Heart right ventricle (tissue), 16 donors: ENCODE results near the gene AP1AR. TPM values are rescaled to one million over a fixed set of nuclear protein-coding genes. Genes with fewer than 3 reads are reported as not detected.

Source experiments
- ATAC-seq, 8 donors: fragments of 200-7000 bp; cut with Tn5 transposase; one replicate each; pipeline ENCODE4 v1.9.1; 2020; ENCODE audit warnings: mild to moderate bottlenecking in 8 of 8, moderate library complexity in 8 of 8, moderate number of reproducible peaks in 1 of 8
- DNase-seq, 2 donors: peaks; one replicate each; pipeline ENCODE4 v3.0.0-alpha.2; 2020
- H3K27ac ChIP-seq, 10 donors: fragments of 200-600 bp; sonication (generic) in 2 of 10; one replicate each; pipeline versions ENCODE4 v1.5.0 to v1.8.0; 2020 to 2022; ENCODE audit warnings: mild to moderate bottlenecking in 3 of 10
- H3K27me3 ChIP-seq, 7 donors: fragments of 200-600 bp; one replicate each; pipeline ENCODE4 v1.8.0; 2021 to 2022; ENCODE audit warnings: mild to moderate bottlenecking in 2 of 7
- H3K36me3 ChIP-seq, 9 donors: fragments of 200-600 bp; sonication (generic) in 1 of 9; one replicate each; pipeline versions ENCODE4 v1.5.0 to v1.8.0; 2020 to 2022; ENCODE audit warnings: mild to moderate bottlenecking in 2 of 9
- H3K4me1 ChIP-seq, 9 donors: fragments of 200-600 bp; sonication (generic) in 1 of 9; one replicate each; pipeline versions ENCODE4 v1.5.0 to v1.8.0; 2020 to 2022; ENCODE audit warnings: mild to moderate bottlenecking in 4 of 9
- H3K4me3 ChIP-seq, 10 donors: fragments of 200-600 bp; sonication (generic) in 2 of 10; one replicate each; pipeline versions ENCODE4 v1.5.0 to v1.8.0; 2020 to 2022; ENCODE audit warnings: mild to moderate bottlenecking in 7 of 10, moderate library complexity in 2 of 10
- H3K9me3 ChIP-seq, 11 donors: fragments of 200-600 bp in 10 of 11; sonication (generic) in 2 of 11; one replicate each; pipeline versions ENCODE4 v1.5.0 to v1.8.0; 2013 to 2022; ENCODE audit warnings: mild to moderate bottlenecking in 2 of 11, control low read depth in 1 of 11, moderate library complexity in 1 of 11
- WGBS, 2 donors: extraction: QIAGEN DNeasy Blood & Tissue Kit; methylation state at CpG; one replicate each; pipeline ENCODE4 v1.1.7; 2013; ENCODE audit warnings: inconsistent platforms in 1 of 2; 5-methylcytosine and 5-hydroxymethylcytosine counted together
- intact Hi-C, 10 donors: fragments of 100-400 bp; cut with DNase I; formaldehyde crosslinking; loops; one replicate each; pipeline versions ENCODE4 v1.11.1 to v1.14.2; 2022
- long read RNA-seq, 3 donors: library from polyadenylated mRNA; unstranded; transcript quantifications; one replicate each; pipeline ENCODE4 v2.0.0, GENCODE V29; 2020 to 2021
- polyA plus RNA-seq, 2 donors: library from polyadenylated mRNA; stranded (reverse); fragments of 200-250 nt; gene quantifications; one replicate each; pipeline ENCODE4 v1.2.3, GENCODE V29; 2013
- total RNA-seq, 10 donors: library from RNA; stranded (reverse); fragmentation: NEBNext Ultra II Directional in 3 of 10; extraction: Animal tissue kit (Norgen Biotek cat#: 25700) in 3 of 10; gene quantifications; one replicate each; pipeline versions ENCODE4 v1.2.1 to v1.2.4, GENCODE V29; 2021 to 2023
- TF ChIP-seq, protein P1 (sequence below), 9 donors: fragments of 200-600 bp; sonication (generic) in 2 of 9; IDR thresholded peaks; one replicate each; pipeline versions ENCODE4 v1.5.0 to v1.8.0; 2021 to 2022; ENCODE audit warnings: antibody characterized with exemption in 9 of 9, mild to moderate bottlenecking in 5 of 9, moderate library complexity in 1 of 9
- donor health status: Arrhythmogenic right ventricular cardiomyopathy.
- donor health status: ischemic (EF 13 %, LVEDD 7.1; RV severe dilation, severe dysfunction).
- donor health status: healthy with polysubstance abuse.
- donor health status: DM: no; HTN: yes; CAD: no.
- donor health status: DM: no; HTN: no; CAD: no.
- donor health status: ischemic (EF 25% LVEDD 6.9; RV normal size, moderate dysfunction).
- donor health status: ischemic (EF 25% LVEDD 5.7; RV mildly dilated, moderate dysfunction).
- donor health status: healthy.
- donor health status: DM: yes; HTN: yes; CAD: no.
- donor health status: Ischemic cardiomyopathy.
- donor health status: ischemic (EF 35%, LVEDD 5.7; RV mildly dilated, moderate dysfunction).
- donor health status: nonischemic (EF 11% LVEDD 7.7; RV severe dilation, severe dysfunction).
- donor health status: DM: yes; HTN: yes; CAD: no.
- donor health status: PGD.
- donor health status: ischemic (EF 29% LVEDD 5.4; RV normal size, mild dysfunction).
- donor health status: nonischemic (EF 23%, LVEDD 6.1; RV moderate dilation, normal function).

Gene AP1AR, protein sequence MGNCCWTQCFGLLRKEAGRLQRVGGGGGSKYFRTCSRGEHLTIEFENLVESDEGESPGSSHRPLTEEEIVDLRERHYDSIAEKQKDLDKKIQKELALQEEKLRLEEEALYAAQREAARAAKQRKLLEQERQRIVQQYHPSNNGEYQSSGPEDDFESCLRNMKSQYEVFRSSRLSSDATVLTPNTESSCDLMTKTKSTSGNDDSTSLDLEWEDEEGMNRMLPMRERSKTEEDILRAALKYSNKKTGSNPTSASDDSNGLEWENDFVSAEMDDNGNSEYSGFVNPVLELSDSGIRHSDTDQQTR
- total RNA-seq, result 10 to 100 TPM in 7 of 10 donors, 1 to 10 TPM in 3; 7.6 to 13.4 (median 11.4) TPM
- 1 to 10 TPM; 5.5 to 6.9 TPM for polyA plus RNA-seq
- long read RNA-seq, donor 1, transcript AP1AR-201 (10 exons, 2,902 nt), result major isoform, 28 of 35 reads
- long read RNA-seq, donor 1, partial matches to known transcripts, result 2 of 35 reads
- long read RNA-seq, donor 1, other reads (novel, unspliced or antisense), result 2 of 35 reads
- long read RNA-seq, donor 2, transcript AP1AR-202 (9 exons, 2,337 nt), result minor isoform, 5 of 36 reads
- long read RNA-seq, donor 2, transcript AP1AR-201 (10 exons, 2,902 nt), result major isoform, 27 of 36 reads
- long read RNA-seq, donor 2, partial matches to known transcripts, result 0 of 36 reads
- long read RNA-seq, donor 2, other reads (novel, unspliced or antisense), result 4 of 36 reads
- long read RNA-seq, donor 3, transcript AP1AR-201 (10 exons, 2,902 nt), result major isoform, 29 of 40 reads
- long read RNA-seq, donor 3, partial matches to known transcripts, result 1 of 40 reads
- long read RNA-seq, donor 3, other reads (novel, unspliced or antisense), result 8 of 40 reads

DNA sequence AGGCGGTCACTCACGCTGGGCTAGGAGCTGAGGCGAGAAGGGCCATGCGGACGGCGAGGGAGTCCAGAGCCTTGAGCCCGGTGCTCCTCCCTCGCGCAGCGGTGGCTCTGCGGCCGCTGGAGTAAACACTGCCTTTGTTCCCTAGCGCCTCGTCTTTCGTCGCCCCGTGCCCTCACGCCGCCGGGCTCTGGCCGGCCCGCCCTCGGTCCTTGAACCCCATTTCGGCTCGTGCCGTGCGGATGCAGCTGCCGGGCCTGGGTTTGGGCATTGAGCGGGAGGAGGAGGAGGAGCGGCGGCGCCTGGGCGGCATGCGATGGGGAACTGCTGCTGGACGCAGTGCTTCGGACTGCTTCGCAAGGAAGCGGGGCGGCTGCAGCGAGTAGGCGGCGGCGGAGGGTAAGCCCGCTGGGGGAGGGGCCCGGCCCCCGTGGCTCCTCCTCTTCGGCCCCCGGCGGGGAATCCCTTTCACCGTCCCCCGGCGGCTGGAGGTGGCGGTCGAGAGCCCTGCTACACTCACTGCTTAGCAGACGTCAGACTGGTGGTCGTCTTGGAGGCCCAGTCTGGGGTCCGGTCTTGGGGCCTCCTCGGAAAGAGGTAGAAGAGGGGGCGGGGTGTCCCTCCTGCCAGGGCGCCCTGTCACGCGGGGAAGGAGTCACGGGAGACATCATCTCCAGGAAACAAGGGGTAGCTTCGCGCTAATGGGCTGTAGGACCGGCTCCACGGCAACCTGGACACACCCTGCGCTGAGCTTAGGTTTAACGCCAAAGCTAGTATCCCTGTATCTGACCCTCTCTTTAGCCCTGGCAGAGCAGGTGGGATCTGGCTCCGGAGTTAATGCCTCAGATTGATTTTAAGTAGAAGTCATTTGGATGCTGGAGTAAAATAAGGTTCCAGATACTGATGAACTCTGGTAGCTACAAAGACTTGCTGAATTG lies at the start of gene AP1AR:
TSS of gene AP1AR (plus strand) at position 9 of the 935 bp plus-strand sequence. CDS start at position 314, 305 bp downstream.
- TF ChIP-seq, protein P1, sequence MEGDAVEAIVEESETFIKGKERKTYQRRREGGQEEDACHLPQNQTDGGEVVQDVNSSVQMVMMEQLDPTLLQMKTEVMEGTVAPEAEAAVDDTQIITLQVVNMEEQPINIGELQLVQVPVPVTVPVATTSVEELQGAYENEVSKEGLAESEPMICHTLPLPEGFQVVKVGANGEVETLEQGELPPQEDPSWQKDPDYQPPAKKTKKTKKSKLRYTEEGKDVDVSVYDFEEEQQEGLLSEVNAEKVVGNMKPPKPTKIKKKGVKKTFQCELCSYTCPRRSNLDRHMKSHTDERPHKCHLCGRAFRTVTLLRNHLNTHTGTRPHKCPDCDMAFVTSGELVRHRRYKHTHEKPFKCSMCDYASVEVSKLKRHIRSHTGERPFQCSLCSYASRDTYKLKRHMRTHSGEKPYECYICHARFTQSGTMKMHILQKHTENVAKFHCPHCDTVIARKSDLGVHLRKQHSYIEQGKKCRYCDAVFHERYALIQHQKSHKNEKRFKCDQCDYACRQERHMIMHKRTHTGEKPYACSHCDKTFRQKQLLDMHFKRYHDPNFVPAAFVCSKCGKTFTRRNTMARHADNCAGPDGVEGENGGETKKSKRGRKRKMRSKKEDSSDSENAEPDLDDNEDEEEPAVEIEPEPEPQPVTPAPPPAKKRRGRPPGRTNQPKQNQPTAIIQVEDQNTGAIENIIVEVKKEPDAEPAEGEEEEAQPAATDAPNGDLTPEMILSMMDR (IDR thresholded peaks at IDR 0.05), result peak in 7 of 9 donors; percentile 20 to 58 (median 33)
- WGBS, 2 donors, result 0% methylated on average over 68 to 69 of the region's 70 CpGs
- peak; percentile 83 to 84 for DNase-seq
- H3K27me3 ChIP-seq, result no peaks in the 10 kb centered on the region
- H3K27ac ChIP-seq, result peak within 1 kb of the TSS; percentile 79 to 97 (median 94)
- peak within 1 kb of the TSS; percentile 80 to 97 (median 92) for H3K4me3 ChIP-seq
- no peaks in the 10 kb centered on the region for H3K36me3 ChIP-seq
- no peaks in the 10 kb centered on the region for H3K9me3 ChIP-seq
- peaks cover 0 to 37% (median 20%) of the 10 kb centered on the region in 9 donors for H3K4me1 ChIP-seq
- peak; percentile 82 to 92 (median 83) for ATAC-seq
- intact Hi-C loops, result loop anchor here in 7 of 10 donors (2.0 to 5.0 kb wide), 5 partner anchors 85 to 135 kb away; partner anchors contain the start of gene FAM241A (in 5 of the 7)

DNA sequence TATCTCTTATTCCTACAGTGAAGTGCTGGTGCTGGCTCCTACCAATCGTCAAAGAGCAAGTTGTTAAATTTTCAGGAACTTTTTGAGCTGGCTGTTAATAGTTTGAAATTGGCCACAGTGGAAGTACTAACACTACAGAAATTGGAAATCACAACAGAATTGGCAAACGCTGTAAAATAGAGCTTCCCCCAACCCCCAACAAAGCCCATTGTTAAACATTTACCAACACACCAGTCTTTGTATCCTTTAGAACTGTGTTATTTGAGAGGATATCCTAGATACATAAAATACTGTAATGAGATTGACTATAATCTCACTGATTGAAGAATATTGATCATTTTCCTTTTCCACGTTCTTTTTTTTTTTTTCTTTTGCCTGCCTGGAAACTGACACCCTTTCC lies 49.0 kb upstream of the AP1AR start:
- Histone ChIP-seq H3K4me3 (no peak overlapping the region), H3K27ac (no peak overlapping the region), H3K36me3 (peaks cover 0 to 21% (median 4%) of the 10 kb centered on the region in 9 donors), H3K27me3 (no peaks in the 10 kb centered on the region), H3K4me1 (peaks cover 0 to 10% (median 0%) of the 10 kb centered on the region in 9 donors), H3K9me3 (peaks cover 0 to 4% (median 0%) of the 10 kb centered on the region in 11 donors)
- DNase-seq (no peak), ATAC-seq (no peak)
- intact Hi-C loops, result no loop called here
- TF ChIP-seq, protein P1 (IDR thresholded peaks at IDR 0.05), result no peak
- 79 to 86% methylated on average over 3 of the region's 3 CpGs for WGBS, 2 donors

DNA sequence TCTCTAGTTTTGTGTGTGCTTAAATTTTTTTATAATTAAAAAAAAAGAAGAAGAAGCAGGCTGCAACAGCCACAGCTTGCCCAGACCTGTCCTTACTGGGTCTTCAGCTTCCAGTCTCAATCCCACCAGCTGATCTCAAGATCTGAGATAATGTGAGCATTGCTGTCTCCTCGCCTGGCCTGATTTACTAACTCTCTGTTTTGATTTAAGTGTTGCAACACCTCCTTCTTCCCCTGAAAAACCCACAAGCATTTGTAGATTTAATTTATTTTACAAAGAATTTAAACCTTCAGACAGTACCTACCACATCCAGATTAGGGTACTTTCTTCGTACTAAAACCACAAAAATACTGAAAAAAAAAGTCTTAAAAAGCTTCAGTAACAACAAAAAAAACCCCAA lies 48.3 kb upstream of the AP1AR start:
- peaks cover 0 to 27% (median 4%) of the 10 kb centered on the region in 9 donors for H3K36me3 ChIP-seq
- H3K4me3 ChIP-seq, result no peak overlapping the region
- H3K9me3 ChIP-seq, result peaks cover 0 to 4% (median 0%) of the 10 kb centered on the region in 11 donors
- ATAC-seq (no peak), DNase-seq (no peak)
- H3K27me3 ChIP-seq, result no peaks in the 10 kb centered on the region
- WGBS, 2 donors, result 92 to 94% methylated on average over 2 of the region's 2 CpGs
- peaks cover 0 to 10% (median 0%) of the 10 kb centered on the region in 9 donors for H3K4me1 ChIP-seq
- TF ChIP-seq, protein P1 (IDR thresholded peaks at IDR 0.05), result no peak
- no peak overlapping the region for H3K27ac ChIP-seq
- intact Hi-C loops, result no loop called here
